ENCODE results near the gene HYAL2.

Gene HYAL2

GRCh38 chr3:50270422-50271224 lies 51.9 kb downstream of the HYAL2 start:
- Histone ChIP-seq H3K9me3 (ENCODE audit: control insufficient read depth, low read length) (no peaks in the 10 kb centered on the region), H3K36me3 (ENCODE audit: control insufficient read depth, insufficient read depth, low read length, severe bottlenecking) (no peaks in the 10 kb centered on the region), H3K27me3 (replicated peaks; ENCODE audit: control insufficient read depth, insufficient read depth, low read length) (peaks cover 7% of the 10 kb centered on the region), H3K9ac (ENCODE audit: low read length) (peak overlapping the region; percentile 3), H3K4me3 (ENCODE audit: low read length) (no peak overlapping the region), H3K4me1 (ENCODE audit: control insufficient read depth, insufficient read depth, low read length) (peaks cover 30% of the 10 kb centered on the region)
- DNase-seq (ENCODE audit: low read depth): no peak

- Histone ChIP-seq H3K36me3 (ENCODE audit: control insufficient read depth, insufficient read depth, low read length, severe bottlenecking) (no peaks in the 10 kb centered on the region), H3K27me3 (replicated peaks; ENCODE audit: control insufficient read depth, insufficient read depth, low read length) (peaks cover 7% of the 10 kb centered on the region), H3K4me3 (ENCODE audit: low read length) (no peak overlapping the region), H3K9me3 (ENCODE audit: control insufficient read depth, low read length) (no peaks in the 10 kb centered on the region), H3K9ac (ENCODE audit: low read length) (peak overlapping the region; percentile 3), H3K4me1 (ENCODE audit: control insufficient read depth, insufficient read depth, low read length) (peaks cover 35% of the 10 kb centered on the region)
- no peak for DNase-seq (ENCODE audit: low read depth)
These were observed 52.5 kb downstream of the HYAL2 start for GRCh38 chr3:50269977-50270413.

DNA sequence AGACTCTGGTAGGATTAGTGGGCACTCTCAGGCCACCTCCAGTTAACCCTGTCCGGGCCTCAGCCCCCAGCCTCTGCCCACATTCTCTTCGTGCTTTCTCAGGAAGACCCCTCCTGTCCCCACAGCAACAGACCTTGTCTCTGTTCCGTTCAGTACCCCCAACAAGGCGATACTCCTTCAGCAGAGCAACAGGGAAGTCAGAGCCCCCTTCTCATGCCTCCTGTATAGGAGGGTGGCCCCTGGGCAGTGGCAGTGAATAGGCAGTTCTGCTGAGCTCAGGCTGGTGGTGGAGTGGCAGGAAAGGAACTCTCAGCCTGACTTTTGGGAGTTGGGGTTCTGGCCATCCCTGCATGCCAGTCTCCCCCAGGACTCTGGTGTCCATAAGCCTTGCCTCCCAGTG lies 53.1 kb downstream of the HYAL2 start:
- Histone ChIP-seq H3K9ac (ENCODE audit: low read length) (peak overlapping the region; percentile 31), H3K9me3 (ENCODE audit: control insufficient read depth, low read length) (no peaks in the 10 kb centered on the region), H3K27me3 (replicated peaks; ENCODE audit: control insufficient read depth, insufficient read depth, low read length) (peaks cover 6% of the 10 kb centered on the region), H3K36me3 (ENCODE audit: control insufficient read depth, insufficient read depth, low read length, severe bottlenecking) (no peaks in the 10 kb centered on the region), H3K4me3 (ENCODE audit: low read length) (no peak overlapping the region), H3K4me1 (ENCODE audit: control insufficient read depth, insufficient read depth, low read length) (peaks cover 38% of the 10 kb centered on the region)
- DNase-seq (ENCODE audit: low read depth): no peak

- Histone ChIP-seq H3K9me3 (ENCODE audit: control insufficient read depth, low read length) (no peaks in the 10 kb centered on the region), H3K9ac (ENCODE audit: low read length) (peak within 1 kb of the TSS; percentile 31), H3K4me3 (ENCODE audit: low read length) (no peak within 1 kb of the TSS), H3K27me3 (replicated peaks; ENCODE audit: control insufficient read depth, insufficient read depth, low read length) (peaks cover 3% of the 10 kb centered on the region), H3K4me1 (ENCODE audit: control insufficient read depth, insufficient read depth, low read length) (peaks cover 44% of the 10 kb centered on the region), H3K36me3 (ENCODE audit: control insufficient read depth, insufficient read depth, low read length, severe bottlenecking) (no peaks in the 10 kb centered on the region)
- DNase-seq (ENCODE audit: low read depth): peak; percentile 76
These were observed 53.7 kb downstream of the HYAL2 start, which contains the start of gene SEMA3B for GRCh38 chr3:50268703-50269451. SEMA3B (plus strand) TSS chr3:50269147; CDS start chr3:50269241, 94 bp downstream.

DNA sequence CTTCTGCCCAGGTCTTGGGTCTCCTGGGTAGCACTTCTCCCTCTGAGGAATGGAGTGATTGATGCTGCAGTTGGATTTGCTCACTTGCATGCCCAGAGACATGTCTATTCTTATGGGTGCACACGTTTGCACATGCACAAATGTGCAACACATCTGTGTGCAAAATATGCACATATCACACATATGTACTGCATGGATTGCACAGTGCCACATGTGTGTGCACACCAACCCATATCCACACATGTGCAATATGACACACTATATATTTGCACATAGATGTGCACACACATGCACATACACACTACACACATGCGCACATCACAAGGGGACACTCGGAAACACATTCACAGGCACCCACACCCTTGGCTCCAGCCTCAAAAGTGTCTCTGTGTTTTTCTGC lies 54.3 kb downstream of the HYAL2 start:
- DNase-seq (ENCODE audit: low read depth): no peak
- H3K9me3 ChIP-seq (ENCODE audit: control insufficient read depth, low read length): no peaks in the 10 kb centered on the region
- no peaks in the 10 kb centered on the region for H3K27me3 ChIP-seq (replicated peaks; ENCODE audit: control insufficient read depth, insufficient read depth, low read length)
- H3K4me3 ChIP-seq (ENCODE audit: low read length): no peak overlapping the region
- H3K9ac ChIP-seq (ENCODE audit: low read length): no peak overlapping the region
- no peaks in the 10 kb centered on the region for H3K36me3 ChIP-seq (ENCODE audit: control insufficient read depth, insufficient read depth, low read length, severe bottlenecking)
- peaks cover 48% of the 10 kb centered on the region for H3K4me1 ChIP-seq (ENCODE audit: control insufficient read depth, insufficient read depth, low read length)

Measured in adipocyte (in vitro differentiated cells).